ENCODE results near the gene VTN. TPM values are rescaled to one million over a fixed set of nuclear protein-coding genes. Genes with fewer than 3 reads are reported as not detected.
A peak's percentile ranks its signal among the peaks of the same experiment; 100 is the strongest.

The VTN gene
- total RNA-seq, 1 donor from 2014 or later: 1.3 TPM

DNA sequence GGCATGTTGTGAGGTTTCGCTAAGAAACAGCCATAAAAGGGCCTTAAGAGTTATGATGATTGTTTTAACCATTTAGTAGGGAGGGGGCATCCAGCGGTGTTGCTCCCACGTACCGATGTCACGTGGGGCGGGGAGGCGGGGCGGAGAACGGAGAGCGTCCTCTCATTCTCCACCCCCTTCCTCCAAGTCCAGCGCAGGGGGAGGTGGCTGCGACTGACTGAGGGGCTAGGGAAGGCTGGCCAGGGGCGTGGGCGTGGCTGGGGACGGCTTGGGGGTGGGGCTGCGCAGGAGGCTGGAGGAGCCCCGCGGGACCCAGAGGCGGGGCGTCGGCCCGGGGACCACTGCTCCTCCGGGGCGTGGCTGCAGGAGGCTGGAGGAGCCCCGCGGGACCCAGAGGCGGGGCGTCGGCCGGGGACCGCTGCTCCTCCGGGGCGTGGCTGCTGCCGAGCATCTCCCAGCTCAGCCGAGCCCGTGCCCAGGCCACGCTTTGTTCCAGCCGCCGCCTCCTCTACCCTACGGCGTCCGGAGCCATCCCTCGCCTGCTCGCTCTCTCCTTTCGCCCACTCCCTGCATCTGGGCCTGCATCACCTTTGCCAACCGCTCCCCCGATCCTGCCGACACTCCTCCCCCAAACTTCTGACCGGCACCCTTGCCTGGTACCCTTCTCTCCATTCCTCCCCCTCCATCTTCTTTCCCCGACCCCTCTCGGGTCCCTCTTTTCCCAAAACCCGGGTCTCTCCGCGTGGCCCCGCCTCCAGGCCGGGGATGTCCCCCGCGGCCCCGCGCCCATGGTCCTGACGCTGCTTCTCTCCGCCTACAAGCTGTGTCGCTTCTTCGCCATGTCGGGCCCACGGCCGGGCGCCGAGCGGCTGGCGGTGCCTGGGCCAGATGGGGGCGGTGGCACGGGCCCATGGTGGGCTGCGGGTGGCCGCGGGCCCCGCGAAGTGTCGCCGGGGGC, 1.4 kb upstream of the VTN start, which contains the start of gene SARM1:
SARM1 (plus strand) TSS at position 450 of the 958 bp plus-strand sequence; CDS start at position 789, 339 bp downstream.
- Histone ChIP-seq H3K36me3 (no peaks in the 10 kb centered on the region), H3K4me1 (peaks cover 28% of the 10 kb centered on the region), H3K4me3 (peak within 1 kb of the TSS; percentile 58), H3K27me3 (no peaks in the 10 kb centered on the region), H3K27ac (peak within 1 kb of the TSS; percentile 51), H3K9me3 (no peaks in the 10 kb centered on the region)
- intact Hi-C loops (cut with DNase I): loop anchor here (10.0 kb wide), 1 partner anchor 63 kb away; no protein-coding TSS in a partner anchor
- TF ChIP-seq, protein P1, sequence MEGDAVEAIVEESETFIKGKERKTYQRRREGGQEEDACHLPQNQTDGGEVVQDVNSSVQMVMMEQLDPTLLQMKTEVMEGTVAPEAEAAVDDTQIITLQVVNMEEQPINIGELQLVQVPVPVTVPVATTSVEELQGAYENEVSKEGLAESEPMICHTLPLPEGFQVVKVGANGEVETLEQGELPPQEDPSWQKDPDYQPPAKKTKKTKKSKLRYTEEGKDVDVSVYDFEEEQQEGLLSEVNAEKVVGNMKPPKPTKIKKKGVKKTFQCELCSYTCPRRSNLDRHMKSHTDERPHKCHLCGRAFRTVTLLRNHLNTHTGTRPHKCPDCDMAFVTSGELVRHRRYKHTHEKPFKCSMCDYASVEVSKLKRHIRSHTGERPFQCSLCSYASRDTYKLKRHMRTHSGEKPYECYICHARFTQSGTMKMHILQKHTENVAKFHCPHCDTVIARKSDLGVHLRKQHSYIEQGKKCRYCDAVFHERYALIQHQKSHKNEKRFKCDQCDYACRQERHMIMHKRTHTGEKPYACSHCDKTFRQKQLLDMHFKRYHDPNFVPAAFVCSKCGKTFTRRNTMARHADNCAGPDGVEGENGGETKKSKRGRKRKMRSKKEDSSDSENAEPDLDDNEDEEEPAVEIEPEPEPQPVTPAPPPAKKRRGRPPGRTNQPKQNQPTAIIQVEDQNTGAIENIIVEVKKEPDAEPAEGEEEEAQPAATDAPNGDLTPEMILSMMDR (IDR thresholded peaks at IDR 0.05): no peak
- ATAC-seq: peak; percentile 82
- peak; percentile 87 for DNase-seq

DNA sequence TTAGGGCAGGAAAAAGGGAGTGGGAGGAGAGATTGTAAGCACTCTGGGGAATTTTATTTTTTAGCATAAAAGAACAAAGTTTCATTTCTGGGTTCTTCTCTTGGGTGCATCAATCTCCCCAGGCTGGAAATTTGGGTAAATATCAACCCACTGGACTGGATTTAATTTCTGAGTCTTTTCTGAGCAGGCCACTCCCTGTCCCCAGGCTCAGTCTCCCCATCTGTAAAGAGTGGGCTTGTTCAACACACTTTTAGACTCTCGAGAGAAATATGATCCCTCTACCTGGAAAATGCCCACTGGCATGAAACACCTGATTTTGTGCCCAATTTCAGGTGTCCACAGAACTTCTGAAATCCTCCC, 617 bp upstream of the VTN start:
- no peaks in the 10 kb centered on the region for H3K36me3 ChIP-seq
- TF ChIP-seq, protein P1 (IDR thresholded peaks at IDR 0.05): no peak
- H3K27me3 ChIP-seq: no peaks in the 10 kb centered on the region
- DNase-seq (no peak), ATAC-seq (no peak)
- peaks cover 28% of the 10 kb centered on the region for H3K4me1 ChIP-seq
- H3K27ac ChIP-seq: peak overlapping the region; percentile 42
- intact Hi-C loops (cut with DNase I): loop anchor here (10.0 kb wide), 1 partner anchor 64 kb away; no protein-coding TSS in a partner anchor
- H3K4me3 ChIP-seq: peak overlapping the region; percentile 58
- no peaks in the 10 kb centered on the region for H3K9me3 ChIP-seq

DNA sequence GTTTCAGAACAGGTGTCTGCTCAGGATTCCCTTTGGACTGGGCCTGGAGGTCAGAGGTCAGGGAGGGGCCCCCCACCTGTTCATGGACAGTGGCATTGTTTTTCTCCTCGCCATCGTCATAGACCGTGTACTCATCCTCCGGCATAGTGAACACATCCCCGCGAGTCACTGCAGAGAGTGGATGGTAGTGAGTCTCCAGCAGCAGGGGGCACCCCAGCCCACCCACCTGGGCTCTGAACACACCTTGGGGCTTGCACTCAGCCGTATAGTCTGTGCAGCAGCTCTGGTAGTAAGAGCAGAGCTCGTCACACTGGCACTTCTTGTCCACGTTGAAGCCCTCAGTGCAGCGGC, 448 bp downstream of the VTN start:
- DNase-seq (peak; percentile 59), ATAC-seq (no peak)
- no peaks in the 10 kb centered on the region for H3K9me3 ChIP-seq
- H3K4me1 ChIP-seq: peaks cover 28% of the 10 kb centered on the region
- peaks cover under 1% of the 10 kb centered on the region for H3K36me3 ChIP-seq
- intact Hi-C loops (cut with DNase I): loop anchor here (10.0 kb wide), 1 partner anchor 65 kb away; no protein-coding TSS in a partner anchor
- no peak overlapping the region for H3K4me3 ChIP-seq
- H3K27me3 ChIP-seq: no peaks in the 10 kb centered on the region
- H3K27ac ChIP-seq: peak overlapping the region; percentile 42
- TF ChIP-seq, protein P1 (IDR thresholded peaks at IDR 0.05): no peak

DNA sequence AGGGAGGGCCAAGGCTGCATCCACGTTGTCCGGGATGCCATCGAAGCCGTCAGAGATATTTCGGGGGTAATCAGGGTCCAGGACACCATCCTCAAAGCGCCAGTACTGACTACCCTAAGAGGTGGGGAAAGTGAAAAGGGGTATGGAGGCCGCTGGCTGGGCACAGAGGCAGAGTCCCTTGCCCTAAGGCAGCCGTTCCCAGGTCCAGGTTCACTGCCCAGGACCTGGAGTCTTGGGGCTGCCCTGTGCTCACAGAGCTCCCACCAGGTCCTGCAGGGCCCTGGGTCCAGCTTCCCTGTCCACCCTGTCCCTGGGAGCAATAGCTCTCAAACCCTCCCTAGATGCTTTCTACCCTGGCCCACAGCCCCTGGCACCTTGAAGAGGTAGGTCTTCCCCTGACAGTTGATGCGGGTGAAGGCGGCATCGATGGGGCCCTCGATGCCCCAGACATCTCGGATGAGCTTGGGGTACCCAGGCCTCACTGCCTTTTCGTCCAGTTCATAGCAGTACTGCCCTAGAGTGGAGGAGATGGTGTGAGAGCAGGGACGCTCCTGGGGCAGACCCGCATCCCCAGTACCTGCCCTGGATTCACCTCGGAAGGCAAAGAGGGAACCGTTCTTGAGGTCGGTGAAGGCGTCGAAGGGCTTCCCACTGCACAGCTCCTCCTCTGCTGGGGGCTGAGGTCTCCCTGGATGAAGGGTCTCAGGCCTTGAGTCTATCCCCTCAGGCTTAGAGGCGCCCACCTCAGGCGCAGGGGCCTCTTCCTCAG, 1.0 kb downstream of the VTN start:
- Histone ChIP-seq H3K9me3 (no peaks in the 10 kb centered on the region), H3K36me3 (peaks cover 6% of the 10 kb centered on the region), H3K4me3 (no peak overlapping the region), H3K4me1 (peaks cover 28% of the 10 kb centered on the region), H3K27me3 (no peaks in the 10 kb centered on the region), H3K27ac (no peak overlapping the region)
- ATAC-seq (no peak), DNase-seq (peak; percentile 59)
- intact Hi-C loops (cut with DNase I): no loop called here
- TF ChIP-seq, protein P1 (IDR thresholded peaks at IDR 0.05): no peak

DNA sequence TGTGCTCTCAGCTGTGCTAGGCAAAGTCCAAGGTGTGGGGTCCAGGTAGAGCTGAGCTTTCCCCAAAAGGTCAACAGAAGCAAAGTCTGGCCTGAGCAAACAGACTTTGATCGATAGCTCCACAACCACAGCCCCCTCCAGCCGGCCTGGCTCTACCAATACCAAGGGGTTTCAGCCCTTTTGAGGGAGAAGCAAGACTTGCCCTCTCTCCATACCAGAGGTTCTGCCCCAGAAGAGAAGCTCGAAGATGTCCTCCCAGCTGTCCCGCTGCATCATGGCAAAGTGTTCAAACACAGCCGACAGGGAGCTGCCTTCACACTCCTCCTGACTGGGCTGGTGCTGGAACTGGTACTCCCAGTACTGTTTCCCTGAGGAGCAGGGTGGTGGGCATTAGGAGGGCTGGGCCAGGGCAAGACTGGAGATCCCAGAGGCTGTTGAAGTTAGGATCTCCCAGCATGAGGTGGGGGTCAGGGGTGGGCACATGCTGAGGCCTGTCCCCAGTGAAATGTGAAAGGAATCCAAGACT, 1.7 kb downstream of the VTN start:
- Histone ChIP-seq H3K27ac (no peak overlapping the region), H3K9me3 (no peaks in the 10 kb centered on the region), H3K36me3 (peaks cover 13% of the 10 kb centered on the region), H3K4me1 (peaks cover 28% of the 10 kb centered on the region), H3K4me3 (no peak overlapping the region), H3K27me3 (no peaks in the 10 kb centered on the region)
- no peak for ATAC-seq
- DNase-seq: peak; percentile 55
- intact Hi-C loops (cut with DNase I): no loop called here
- TF ChIP-seq, protein P1 (IDR thresholded peaks at IDR 0.05): no peak

Measured in upper lobe of right lung (tissue), 1 donor.